CD4-positive, alpha-beta T cell treated with Interleukin-12 subunit alpha and Interleukin-12 subunit beta, for 1 hour (primary cell): Measurements from ENCODE around the gene IFTAP.
A peak's percentile ranks its signal among the peaks of the same experiment; 100 is the strongest.

ENCODE experiments used
- DNase-seq: peaks from one replicate; pipeline ENCODE4 v3.0.0-alpha.2; 2020

The IFTAP gene

DNA sequence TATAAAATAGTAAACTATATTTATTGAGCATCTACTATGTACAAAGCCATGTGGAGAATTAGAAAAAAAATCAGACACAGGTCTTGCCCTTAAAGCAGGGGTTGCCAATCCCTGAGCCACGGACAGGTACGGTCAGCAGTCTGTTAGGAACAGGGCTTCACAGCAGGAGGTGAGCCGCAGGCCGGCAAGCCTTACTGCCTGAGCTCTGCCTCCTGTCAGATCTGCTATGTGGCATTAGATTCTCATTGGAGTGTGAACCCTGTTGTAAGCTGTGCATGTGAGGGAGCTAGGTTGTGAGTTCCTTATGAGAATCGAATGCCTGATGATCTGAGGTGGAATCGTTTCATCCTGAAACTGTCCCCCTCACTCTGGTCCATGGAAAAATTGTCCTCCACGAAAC, 5.9 kb downstream of the IFTAP start:
- no peak for DNase-seq

DNA sequence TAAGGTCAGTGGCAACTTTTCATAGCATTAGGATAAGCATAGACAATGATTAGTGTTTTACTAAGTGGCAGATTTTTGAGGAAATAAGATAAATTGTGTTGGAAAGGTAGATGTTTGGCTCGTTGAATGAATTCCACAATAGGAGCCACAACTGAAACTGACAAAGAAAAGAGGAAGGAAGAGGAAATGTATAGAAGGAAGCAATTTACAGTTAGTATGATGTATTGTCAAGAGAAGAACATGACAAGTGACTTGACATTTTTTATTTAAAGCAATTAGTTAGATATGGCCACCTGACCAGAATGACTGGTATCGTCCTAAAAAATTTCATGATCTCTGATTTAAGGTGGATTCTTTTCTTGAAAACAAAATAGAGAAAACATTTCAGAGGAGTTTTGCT, 6.9 kb downstream of the IFTAP start:
- no peak for DNase-seq

DNA sequence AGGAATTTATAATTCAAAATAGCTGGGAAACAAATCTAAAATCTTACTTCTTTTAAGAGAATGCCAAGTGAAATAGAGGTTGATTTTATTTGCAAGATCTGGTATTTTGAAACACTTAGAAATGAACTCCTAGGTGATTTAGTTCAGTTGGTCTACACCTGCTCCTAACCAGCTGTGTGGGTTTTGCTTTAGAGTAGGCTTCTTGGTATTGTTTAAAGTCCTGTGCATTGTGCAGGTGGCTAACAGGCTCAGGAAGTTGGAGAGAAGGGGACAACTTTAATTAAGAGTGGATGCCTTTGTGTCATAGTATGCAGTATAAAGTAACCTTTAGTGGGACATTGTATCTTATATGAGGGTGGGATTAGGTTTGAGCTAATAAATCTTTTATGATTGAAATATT, 7.8 kb downstream of the IFTAP start:
- no peak for DNase-seq

DNA sequence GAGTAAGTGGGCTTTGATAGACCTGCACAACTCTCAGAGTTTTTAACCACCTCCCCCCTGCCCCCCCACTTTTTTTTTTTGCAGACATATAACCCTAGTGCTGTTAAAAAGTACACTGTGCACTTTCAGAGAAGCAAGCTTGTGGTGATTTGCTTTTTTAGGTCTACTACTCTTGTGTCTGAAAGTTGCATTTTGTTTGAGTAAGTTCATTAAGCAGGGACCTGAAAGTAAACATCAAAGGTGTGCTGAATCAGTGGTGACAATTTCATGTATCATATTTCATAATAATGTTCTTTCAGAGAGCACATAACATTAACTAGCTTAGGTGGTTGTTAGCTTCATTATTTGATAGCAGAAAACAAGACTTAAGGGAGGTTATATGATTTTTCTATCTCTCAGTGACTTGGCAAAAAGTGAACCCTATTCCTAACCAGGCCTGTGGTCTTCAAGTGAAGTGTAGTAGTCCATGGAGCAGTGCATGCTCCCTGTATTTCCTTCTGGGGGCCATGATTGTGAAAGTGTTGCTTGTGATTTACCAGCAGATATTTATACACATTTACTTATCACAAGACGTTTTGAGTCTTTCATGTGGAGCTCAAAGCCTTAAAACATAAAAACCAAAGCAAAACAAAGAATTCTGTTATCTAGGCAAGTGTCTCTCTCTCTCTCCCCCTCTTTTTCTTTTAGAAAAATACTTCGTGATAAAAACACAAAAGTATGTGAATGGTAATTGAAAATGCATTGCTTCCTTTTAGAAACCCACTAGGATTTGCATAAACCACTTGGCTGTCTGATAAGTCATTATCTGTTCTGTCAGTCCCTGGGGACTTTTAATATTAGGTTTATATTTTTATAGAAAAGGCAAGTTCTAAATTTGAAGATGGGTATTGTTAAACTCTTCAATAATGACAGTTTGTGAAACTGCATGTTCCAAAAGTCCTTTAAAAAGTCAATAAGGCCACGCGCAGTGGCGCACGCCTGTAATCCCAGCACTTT, 11.2 kb downstream of the IFTAP start:
- DNase-seq = no peak

DNA sequence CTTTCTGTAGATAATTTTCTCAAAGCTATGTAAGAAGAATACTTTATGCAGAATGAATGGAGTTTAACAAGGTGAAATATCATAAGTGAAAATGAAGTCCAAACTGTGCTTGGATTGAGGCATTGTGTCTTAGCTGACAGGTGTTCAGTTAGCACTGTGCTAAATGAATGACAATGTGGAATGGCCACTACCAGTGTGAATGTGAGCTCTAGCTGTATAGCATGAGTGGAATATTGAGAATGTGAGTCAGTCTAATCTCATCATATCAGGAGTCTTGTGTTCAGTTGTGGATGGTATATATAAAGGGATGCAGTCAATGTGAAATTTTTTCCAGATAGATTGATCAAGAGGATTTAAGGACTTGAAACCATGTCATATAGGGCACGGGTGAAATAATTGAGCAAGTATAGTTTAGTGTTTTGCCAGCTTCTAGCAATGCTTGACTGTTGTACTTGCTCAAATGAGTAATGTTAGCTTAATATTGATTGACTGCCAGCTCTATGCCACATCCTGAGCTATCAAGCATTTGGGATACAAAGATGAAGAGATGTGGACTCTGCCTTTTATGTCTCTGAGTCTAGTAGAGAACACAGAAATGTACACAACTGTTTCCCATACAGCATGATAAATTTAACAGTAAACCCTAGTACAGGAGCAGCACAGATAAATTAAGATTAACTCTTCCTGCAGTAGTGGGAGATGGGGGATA, 14.3 kb downstream of the IFTAP start:
- no peak for DNase-seq

DNA sequence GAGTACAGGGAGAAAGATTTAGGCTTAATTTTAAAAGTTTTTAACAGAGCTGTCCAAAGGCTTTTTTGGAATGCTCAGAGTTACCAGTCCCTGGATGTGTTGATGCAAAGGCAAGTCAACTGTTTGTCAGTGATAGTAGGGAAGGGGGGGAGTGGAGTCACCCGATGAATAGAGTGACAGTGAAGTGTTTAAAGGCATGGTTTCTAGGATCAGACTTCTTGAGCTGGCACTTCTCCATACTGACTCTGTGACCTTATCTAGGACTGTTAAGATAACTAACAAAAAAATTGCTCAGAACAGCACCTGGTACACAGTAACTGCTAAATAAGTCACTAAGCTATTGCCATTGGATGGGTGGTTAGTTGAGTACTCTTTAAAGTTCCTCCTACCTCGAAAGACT, 15.1 kb downstream of the IFTAP start:
- no peak for DNase-seq

DNA sequence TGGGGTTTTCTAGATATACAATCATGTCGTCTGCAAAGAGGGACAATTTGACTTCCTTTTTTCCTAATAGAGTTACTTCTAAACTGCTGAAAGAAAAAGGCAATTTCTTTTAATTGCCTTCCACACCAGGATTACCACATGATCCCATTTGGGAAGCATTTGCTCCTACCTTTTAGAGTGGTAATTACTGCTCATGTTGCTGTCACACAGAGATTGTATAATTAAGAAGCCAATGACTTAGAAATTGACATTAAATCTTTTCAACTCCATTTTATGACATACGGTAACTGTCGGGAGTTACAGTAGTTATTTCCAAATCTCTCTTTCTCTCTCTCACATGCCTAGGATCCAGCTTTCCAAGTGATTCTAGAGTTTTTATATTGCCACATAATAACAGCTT, 21.5 kb downstream of the IFTAP start:
- no peak for DNase-seq

DNA sequence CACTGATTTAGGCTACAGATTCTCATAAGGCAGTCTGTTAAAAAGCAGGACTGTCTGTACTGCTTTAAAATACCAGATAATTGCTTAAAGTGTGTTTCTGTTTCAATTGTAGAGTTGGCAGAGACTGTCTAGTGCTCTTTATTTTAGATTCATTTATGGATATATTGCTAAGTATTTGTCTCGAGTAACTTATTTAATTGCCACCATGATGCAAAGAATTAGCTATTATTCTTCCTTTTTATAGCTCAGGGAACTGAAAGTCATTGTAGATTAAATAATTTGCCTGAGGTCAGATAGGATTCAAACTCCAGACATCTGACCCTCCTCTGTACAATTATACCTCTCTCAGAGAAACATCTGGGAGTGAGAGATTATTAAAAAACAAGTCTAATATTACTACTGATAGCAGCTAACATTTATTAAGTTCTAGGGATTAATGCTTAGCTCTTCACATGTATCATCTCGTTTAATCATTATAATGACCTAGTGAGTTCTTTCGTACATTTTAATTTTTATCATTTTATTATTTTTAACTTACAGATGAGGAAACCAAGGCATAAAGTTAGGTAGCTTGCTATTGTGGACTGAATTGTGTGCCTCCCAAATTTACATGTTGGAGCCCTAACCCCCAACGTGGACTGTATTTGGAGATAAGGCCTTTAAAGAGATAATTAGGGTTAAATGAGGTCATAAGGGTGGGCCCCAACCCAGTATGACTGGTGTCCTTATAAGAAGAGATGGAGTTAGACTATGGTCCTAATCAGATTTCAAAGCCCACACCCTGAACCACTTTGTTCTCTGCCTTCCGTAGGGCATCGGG, 23.5 kb downstream of the IFTAP start:
- no peak for DNase-seq

GRCh38 chr11:36618363-36619047, 24.2 kb downstream of the IFTAP start:
- DNase-seq = no peak

- DNase-seq = no peak
Observed at GRCh38 chr11:36619502-36619901, 25.2 kb downstream of the IFTAP start.

DNA sequence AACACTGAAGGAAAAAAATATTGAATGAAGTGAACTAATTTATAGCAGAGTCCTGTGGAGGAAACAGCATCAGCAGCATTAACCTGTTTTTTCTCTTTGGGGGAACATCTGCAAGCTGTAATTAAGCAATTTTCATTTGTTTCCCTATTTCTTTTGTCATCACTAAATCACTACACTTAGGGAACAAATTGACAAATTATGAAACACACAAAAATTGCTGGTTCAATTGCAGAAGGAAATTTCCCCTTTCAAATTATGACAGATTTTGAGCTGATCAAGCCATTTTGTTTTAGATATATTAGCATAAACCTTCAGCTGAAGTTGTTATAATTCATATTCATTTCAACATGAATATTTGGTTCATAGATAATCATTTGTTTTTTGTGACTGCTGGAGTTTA, 25.9 kb downstream of the IFTAP start:
- DNase-seq = no peak

GRCh38 chr11:36622431-36623136, 28.3 kb downstream of the IFTAP start:
- peak; percentile 8 for DNase-seq

DNA sequence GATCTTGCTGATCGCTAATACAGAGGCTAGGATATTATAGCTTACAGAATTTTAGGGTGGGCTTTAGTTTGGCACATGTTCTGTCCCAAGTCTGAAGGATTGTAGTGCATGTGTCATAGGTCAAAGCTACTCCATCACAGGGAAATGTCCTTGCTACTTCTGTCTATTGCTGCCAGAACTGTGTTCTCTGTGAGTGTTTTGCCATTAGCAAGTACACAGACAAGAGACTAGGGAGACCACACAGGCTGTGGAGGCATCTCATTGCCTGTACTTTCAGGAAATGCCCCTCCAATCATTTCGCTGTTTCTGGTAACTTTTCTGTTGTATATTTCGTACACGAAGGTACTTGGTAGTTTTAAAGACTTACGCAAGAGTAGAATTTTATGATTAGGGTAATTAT, 29.2 kb downstream of the IFTAP start:
- DNase-seq = no peak

DNA sequence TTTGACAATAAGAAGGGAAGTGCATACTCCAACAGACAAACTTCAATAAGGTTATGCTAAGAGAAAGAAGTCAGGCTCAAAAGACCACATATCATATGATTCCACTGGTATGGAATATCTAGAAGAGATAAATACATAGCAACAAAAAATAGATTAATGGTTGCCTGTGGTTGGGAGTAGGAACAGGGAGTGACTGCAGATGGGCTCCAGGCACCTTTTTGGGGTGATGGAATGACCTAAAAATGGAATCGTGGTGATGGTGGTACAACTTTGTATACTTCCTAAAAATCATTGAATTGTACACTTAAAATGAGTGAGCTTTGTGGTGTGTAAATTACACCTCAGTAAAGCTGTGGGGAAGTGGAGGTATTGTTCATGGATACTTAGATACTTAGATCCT, 32.7 kb downstream of the IFTAP start:
- DNase-seq = no peak

GRCh38 chr11:36627471-36627870, 33.2 kb downstream of the IFTAP start:
- no peak for DNase-seq

GRCh38 chr11:36628141-36628540, 33.8 kb downstream of the IFTAP start:
- DNase-seq = no peak

GRCh38 chr11:36628765-36629244, 34.5 kb downstream of the IFTAP start:
- DNase-seq = no peak

DNA sequence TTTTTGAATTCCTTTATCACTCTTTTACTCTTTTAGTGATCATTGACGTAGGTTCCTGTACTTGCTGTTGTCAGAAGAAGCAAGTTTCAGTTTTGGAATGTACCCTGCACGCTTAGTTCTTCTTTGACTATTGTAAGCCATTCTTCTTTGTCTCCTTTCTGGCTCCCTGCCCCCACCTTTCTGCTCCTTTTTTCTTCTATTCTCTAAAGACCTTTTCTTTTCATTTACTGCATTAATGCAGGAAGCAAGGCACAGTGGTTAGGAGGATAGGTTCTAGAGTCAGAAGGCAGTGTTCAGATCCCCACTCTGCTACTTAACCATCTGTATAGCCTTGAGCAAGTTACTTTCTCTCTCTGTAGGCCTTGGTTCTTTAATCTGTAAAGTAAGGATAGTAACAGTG, 37.5 kb downstream of the IFTAP start:
- DNase-seq = no peak

DNA sequence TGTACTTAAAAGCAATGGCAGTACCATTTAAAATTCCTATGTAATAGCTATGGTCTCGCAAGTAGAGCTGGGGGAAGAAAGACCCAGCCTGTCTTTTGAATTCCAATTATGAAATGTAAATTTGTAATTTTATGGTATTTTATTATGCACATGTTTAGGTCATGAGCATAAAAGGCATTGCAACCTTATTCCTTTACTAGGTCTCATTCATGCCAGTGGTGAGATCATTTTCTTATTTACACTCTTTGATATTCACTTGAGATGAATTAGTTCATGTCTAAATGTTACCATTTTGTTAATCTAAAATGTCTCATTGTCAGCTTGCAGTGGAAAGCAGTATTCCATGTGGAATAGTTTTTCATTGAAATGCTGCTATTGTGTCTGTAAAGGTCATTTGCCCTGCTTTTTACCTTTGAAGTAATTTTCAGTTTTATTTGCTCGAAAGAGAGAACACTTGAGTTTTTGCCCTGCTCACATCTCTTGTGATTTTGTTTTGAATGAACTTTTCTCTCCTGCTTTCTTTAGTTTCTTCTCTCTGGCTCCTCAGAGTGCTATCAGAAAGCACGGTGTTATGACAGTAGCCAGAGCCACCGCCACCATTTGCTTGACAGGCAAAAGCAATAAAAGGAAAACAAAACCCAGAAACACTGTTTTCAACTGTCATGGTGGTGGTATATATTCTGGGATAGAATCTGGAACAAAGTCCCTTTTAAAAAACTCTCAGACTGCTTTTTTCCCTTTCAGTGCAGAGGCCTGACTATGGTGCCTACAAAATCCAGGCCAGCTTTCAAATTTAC, 41.0 kb downstream of the IFTAP start:
- DNase-seq = no peak

GRCh38 chr11:36638556-36638955, 44.3 kb downstream of the IFTAP start:
- no peak for DNase-seq
